NOMO-1 treated with dmso at 0.1 percent for 144 hours (cell line): ENCODE data around the gene ADAMTS17.

Experiments
- DNase-seq: peaks from one replicate; lab custom pipeline; 2025; ENCODE audit not compliant: unreplicated experiment; lab: John Stamatoyannopoulos, UW

The ADAMTS17 gene

DNA sequence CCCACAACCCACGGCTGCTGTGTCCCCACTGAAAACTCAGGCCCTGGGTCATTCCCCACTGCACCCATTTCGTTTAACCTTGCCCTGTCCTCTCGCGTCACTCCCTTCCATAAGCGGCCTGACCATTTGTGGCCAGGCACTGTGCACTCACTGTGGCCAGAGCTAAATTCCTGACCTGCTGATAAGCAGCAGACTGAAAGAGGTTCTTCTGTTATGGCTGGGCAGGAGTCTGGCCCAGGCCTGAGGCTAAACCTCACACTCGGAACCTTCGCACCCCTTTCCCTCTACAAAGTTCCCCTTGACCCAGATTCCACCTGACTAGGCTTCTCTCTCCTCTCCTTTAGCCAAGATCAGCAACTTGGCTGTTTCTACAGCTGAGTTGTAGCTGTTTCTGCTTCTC, 62.3 kb downstream of the ADAMTS17 start:
- DNase-seq = no peak

GRCh38 chr15:100278596-100279380, 63.0 kb downstream of the ADAMTS17 start:
- no peak for DNase-seq

DNA sequence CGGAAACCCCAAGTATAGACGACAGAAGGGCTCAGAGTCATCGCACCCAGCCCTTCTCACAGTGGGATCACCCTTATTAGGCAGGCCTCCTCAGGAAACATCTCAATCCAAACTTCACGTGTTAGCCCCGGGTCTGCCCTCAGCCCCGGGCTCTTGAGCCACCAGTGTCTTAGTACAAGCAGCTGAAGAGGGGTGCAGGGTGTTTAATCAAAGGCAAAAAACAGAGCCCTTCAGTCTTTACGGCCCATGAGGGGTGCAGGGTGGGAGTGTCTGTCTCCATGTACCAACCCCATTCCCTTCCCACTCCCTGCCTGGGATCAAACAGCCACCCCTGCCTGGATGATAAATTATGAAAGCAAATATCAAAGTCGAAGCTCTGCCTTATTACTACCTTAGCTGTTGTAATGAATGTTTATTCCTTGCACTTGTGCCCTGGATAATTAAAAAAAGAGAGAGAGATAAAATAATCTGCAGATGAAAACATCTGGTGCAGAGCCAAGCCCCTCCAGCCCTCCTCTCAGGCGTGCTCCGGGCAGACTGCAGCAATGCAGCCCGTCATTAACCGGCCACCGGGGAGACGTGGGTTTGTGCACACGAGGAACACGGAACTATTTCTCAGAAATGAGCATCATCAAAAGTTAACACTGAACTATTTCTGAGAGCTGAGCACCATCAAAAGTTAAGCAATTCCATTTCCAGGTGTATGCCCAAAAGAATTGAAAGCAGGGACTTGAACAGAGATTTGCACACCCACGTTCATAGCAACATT, 64.5 kb downstream of the ADAMTS17 start:
- DNase-seq = no peak

DNA sequence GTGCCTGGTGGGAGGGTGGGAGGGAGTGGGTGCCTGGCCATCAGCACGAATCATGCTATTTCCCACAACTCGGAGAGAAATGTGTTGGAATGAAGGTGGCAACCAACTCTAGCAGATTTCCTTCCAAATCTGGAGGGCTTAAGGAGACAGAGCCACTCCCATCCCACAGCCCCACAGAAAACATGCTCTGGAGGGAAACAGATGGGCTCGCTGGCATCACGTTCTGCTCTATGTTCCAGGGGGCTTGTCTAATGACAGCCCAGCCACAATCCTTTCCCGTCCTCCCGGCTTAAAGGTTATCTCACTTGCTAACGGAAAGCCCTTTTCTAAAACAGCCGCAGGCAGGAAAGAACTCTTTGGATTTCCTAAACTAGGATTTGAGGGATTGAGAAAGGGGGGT, 65.3 kb downstream of the ADAMTS17 start:
- DNase-seq = no peak

GRCh38 chr15:100275641-100276040, 66.1 kb downstream of the ADAMTS17 start:
- DNase-seq = no peak

GRCh38 chr15:100269831-100270230, 71.9 kb downstream of the ADAMTS17 start:
- DNase-seq = no peak

GRCh38 chr15:100266166-100266565, 75.6 kb downstream of the ADAMTS17 start:
- no peak for DNase-seq

- no peak for DNase-seq
Observed at GRCh38 chr15:100265641-100266035, 76.1 kb downstream of the ADAMTS17 start.

DNA sequence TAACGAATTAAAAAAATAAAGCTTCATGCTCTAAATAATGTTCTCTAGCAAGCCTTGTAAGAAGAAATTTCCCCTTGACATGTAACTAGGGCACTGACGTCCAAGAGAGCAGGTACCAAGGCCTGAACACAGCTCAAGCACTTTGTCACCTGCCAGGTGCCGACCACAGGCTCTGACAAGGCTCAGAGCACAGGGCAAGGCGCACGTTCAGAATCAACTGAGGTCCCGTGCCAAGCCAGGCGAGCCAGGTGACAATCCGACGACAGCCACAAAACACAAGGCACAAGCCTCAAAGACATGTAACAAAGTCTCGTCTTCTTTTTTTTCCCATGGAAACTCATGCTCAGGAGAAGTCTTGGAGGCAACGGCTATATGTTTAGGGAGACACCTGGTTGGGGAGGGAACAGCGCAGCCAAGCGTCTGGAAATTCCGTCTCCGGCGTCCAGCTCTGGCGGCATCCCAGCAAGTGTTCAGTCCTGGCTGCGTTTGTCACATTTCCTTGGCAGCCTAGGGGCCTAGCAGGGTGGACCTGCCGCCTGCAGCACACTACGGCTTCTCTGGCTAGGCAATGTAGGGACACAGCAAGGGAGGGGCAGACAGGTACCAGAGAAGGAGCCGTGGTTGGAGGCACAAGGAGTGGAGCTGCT, 76.7 kb downstream of the ADAMTS17 start:
- DNase-seq = no peak

DNA sequence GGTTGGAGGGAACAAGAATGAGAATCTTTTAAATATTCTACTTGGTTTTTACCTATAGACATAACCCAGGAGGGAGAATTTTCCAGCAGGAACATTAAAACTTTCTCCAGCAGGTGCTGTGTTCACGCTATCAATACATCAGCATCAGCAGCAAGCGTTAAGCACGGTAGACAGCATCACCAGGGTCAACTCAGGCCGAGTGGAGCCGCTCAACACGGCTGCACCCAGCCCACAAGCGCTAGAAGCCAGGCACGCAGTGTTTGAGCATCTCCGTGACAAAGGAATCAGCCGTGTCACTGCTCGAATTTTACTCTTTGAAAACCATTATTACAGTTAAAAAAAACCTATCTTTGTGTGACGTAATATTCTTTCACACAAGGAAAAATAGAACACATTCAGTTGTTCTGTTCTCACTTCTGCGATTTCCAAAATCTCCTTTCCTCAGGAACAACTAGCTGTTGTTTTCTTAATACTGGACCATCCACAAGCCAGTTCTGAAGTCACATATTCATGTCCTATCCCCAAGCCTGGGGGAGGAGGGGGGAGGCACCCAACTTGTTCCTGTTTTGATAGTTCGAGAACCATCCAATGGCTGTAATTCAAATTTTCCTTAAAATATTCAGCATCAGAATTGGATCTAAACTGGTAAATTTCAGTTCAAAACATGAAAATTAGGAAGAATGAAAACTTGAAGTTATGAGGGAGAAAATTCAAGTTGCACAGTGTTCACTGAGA, 77.9 kb downstream of the ADAMTS17 start:
- DNase-seq = no peak

DNA sequence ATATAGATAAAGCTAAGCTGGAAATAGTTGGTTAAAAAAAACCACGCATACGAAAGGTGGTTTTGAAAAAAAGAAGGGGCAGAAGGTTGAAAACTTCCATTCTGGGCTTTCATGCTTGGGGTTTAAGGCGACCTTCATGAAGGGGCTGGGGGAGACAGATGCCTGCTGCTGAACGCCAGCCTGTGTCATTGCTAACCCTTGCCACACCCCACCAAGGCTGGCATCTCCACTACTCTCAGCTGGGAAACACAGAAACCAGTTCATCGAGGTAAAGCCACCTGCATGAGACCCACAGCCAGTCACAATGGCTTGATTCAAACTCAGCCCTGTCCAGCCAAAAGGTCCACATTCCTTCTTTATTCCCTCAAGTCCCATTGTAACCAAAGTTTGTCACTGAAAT, 78.7 kb downstream of the ADAMTS17 start:
- DNase-seq = no peak

GRCh38 chr15:100261302-100262240, 80.2 kb downstream of the ADAMTS17 start:
- DNase-seq = no peak

DNA sequence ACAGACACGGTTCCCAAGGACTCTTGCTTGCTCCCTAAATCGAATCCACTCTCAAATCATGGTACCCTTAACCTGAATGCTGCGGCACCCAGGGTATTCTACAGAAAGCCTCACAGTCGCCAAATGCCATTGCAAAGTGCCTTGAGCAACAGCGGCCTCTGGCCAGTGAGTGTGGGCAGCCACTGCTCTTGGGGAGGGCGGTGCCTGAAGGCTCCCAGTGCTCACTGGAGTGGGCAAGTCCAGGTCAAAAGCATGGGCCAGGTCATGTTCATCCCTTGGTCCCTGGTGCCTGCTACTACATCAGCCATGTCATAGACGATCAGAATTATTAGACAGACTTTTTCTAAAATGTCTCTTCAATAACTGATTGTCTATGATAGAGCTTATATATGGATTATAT, 82.5 kb downstream of the ADAMTS17 start:
- DNase-seq = no peak

- no peak for DNase-seq
Observed at GRCh38 chr15:100256970-100257650, 84.7 kb downstream of the ADAMTS17 start.

GRCh38 chr15:100256101-100256969, 85.4 kb downstream of the ADAMTS17 start:
- DNase-seq = no peak

DNA sequence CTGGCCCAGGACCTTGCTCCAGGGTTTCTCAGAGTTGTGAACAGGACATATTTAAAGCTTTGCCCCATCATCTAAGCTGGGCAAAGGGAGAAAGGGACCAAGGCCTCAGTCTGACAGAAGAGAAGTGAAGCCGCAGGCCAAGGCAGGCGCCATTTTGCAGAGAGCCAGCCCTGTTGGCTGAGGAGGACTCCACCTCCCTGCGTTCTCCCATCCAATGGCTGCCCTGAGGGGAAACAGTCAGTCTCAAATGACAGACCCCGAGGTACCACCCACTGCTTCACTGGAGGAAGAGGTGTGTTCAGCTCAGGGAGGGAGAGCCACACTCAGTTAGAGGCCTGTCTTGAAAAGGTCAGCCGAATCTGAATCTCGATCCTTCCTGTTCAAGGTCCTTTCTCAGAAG, 86.1 kb downstream of the ADAMTS17 start:
- DNase-seq = no peak

DNA sequence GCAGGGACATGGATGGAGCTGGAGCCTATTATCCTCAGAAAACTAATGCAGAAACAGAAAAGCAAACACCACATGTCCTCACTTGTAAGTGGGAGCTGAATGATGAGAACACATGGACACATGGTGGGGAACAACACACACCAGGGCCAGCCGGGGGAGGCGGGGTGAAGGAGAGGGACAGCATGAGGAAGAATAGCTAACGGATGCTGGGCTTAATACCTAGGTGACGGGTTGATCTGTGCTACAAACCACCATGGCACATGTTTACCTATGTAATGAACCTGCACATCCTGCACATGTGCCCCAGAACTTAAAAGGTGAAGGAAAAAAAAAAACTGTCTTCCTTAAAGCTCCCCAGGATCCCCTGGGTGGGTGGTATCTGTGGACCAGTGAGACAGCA, 87.1 kb downstream of the ADAMTS17 start:
- DNase-seq = no peak

DNA sequence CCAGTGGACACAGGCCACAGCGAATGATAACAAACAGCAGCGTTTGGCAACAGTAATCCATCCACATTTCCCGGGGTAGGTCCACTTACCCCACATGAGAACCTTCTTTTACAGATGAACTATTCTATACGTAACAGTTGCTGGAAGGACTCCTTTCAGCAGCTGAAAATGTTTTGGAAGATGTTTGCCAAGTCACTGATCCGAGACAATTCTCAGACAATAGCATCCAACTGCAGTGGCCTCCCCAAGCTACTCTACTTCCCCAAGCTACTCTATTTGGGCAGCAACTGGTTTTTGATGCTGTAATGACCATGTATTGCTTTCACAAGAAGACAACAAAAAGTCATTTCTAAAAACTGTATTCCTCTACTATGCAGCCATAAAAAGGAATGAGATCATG, 87.5 kb downstream of the ADAMTS17 start:
- DNase-seq = no peak

GRCh38 chr15:100253640-100254039, 88.1 kb downstream of the ADAMTS17 start:
- no peak for DNase-seq
